T-cell (primary cell): ENCODE data around the gene GCNA. TPM values are rescaled to one million over a fixed set of nuclear protein-coding genes. Genes with fewer than 3 reads are reported as not detected.

ENCODE experiments used
- total RNA-seq, 35 experiments: library from RNA in 6 of 35; stranded (reverse) in 6 of 35; fragments of 120-200 nt in 1 of 35; gene quantifications; one replicate each; pipeline versions ENCODE4 v1.2.1 to v1.2.4 and lab custom pipeline; 2013 to 2026

The GCNA gene
- total RNA-seq, 5 donors from 2014 or later (not counting 1 experiment from before 2014, with no cell fraction given), result 5.2 to 8.6 (median 5.6) TPM

Other genes starting within 250 kb of the GCNA start
- gene TAF1, start 212.1 kb upstream of the GCNA start, total RNA-seq, result 10 to 100 TPM; 61.4 to 70.0 (median 63.3) TPM
- gene OGT, start 45.3 kb upstream of the GCNA start, total RNA-seq, result 100 to 1,000 TPM; 438 to 548 (median 460) TPM
- gene CXCR3, start 40.1 kb downstream of the GCNA start, total RNA-seq, result 10 to 100 TPM; 12.5 to 41.5 (median 17.6) TPM
- gene CXorf49, start 139.8 kb downstream of the GCNA start, total RNA-seq, result not detected
- not detected for gene CXorf49B, start 184.9 kb downstream of the GCNA start, total RNA-seq